IPS-15b (cell line): Measurements from ENCODE around the gene CADM2.

ENCODE experiments used
- H3K27me3 ChIP-seq: one replicate; pipeline ENCODE4 v1.6.1; 2013; ENCODE audit warnings: low read length; ENCODE audit not compliant: control insufficient read depth, insufficient read depth
- H3K36me3 ChIP-seq: one replicate; pipeline ENCODE4 v1.6.1; 2013; ENCODE audit warnings: low read length; ENCODE audit not compliant: control insufficient read depth, insufficient read depth
- H3K4me1 ChIP-seq: one replicate; pipeline ENCODE4 v1.6.1; 2013; ENCODE audit warnings: mild to moderate bottlenecking, low read length; ENCODE audit not compliant: control insufficient read depth, insufficient read depth
- H3K4me3 ChIP-seq: one replicate; pipeline ENCODE4 v1.5.1; 2013; ENCODE audit warnings: low read depth, low read length
- H3K9ac ChIP-seq: one replicate; pipeline ENCODE4 v1.6.1; 2013; ENCODE audit warnings: low read depth, mild to moderate bottlenecking, low read length
- H3K9me3 ChIP-seq: one replicate; pipeline ENCODE4 v1.6.1; 2013; ENCODE audit warnings: mild to moderate bottlenecking, low read length; ENCODE audit not compliant: control insufficient read depth, insufficient read depth

The CADM2 gene

DNA sequence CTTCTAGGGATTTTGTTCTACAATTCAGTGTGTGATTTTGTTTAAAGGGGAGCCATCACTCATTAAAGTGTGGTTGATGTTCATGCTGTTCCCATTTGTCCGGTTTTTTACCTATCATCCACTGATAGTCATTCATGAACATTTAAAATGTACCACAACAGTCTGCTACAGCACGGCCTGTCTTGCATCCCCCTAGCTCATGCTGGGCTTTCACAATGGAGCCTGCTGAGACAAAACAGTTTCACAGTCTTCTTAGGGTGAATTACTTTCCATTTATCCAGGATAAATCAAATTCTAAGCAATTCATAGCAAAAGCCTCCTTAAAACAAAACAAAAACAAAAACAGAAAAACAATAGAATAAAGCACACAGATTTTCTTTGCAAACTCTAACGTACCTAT is 627.2 kb downstream of the CADM2 start:
- H3K9ac ChIP-seq = no peak overlapping the region
- no peak overlapping the region for H3K4me3 ChIP-seq
- H3K36me3 ChIP-seq = no peaks in the 10 kb centered on the region
- no peaks in the 10 kb centered on the region for H3K9me3 ChIP-seq
- H3K27me3 ChIP-seq = no peaks in the 10 kb centered on the region
- no peaks in the 10 kb centered on the region for H3K4me1 ChIP-seq

DNA sequence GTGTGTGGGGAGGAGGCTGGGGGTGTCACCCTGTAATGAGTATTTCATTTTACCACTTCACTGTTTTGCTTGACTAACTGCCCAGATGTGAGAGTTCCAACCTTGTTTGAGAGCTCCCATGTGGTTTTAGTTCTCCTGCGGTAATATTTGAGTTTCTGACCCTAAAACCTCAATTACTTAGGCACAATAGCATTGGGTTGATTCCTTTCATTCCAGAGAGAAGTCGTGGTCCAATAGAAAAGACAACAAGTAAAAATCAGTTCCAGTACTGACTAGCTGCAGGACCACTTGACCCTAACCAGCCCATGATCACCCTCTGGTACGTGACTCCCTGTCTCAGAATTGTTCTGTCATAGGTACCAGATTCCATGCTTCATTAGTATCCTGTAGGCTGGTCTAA is 630.4 kb downstream of the CADM2 start:
- no peaks in the 10 kb centered on the region for H3K27me3 ChIP-seq

DNA sequence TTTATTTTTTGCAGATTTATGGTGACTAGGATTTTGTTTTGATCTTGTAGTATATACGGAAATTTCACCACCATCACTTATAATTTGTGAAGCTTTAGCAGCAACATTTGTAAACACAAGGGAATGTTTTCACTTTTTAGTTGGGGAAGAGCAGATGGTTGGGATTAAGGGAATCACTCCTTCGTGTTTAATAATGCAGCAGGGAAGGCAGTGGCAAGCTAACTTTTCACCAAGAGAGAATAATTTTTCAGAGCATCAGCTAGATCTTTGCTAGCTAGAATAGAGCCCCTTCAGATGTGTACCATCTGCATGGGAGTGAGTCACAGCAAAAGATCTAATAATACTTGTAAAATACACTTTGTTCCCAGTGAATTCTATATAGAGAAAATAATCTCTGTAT is 632.7 kb downstream of the CADM2 start:
- H3K27me3 ChIP-seq = no peaks in the 10 kb centered on the region
- H3K9me3 ChIP-seq = no peaks in the 10 kb centered on the region
- H3K4me3 ChIP-seq = no peak overlapping the region
- H3K36me3 ChIP-seq = no peaks in the 10 kb centered on the region
- H3K4me1 ChIP-seq = no peaks in the 10 kb centered on the region
- H3K9ac ChIP-seq = no peak overlapping the region

More for the DNA sequence above, 630.4 kb downstream of the CADM2 start:
- no peaks in the 10 kb centered on the region for H3K9me3 ChIP-seq
- no peak overlapping the region for H3K9ac ChIP-seq
- H3K4me3 ChIP-seq = no peak overlapping the region
- H3K4me1 ChIP-seq = no peaks in the 10 kb centered on the region
- H3K36me3 ChIP-seq = no peaks in the 10 kb centered on the region

DNA sequence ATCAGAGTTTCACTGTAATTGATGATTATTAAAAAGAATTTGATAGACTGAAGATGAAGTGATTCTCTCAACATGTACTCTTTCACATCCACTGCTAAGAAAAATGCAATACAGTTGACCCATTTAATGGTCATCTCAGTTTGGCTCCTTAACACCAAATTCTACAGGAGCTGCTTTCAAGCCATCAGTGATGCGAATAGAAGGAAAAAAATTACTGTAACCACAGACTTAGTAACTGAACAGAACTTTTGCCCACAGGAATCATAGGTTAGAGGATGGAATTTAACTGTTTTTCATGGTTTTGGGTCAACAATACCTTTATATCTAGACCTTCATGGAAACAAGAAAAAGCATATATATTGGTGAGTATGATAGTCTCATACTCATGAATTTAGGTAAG is 633.5 kb downstream of the CADM2 start:
- no peak overlapping the region for H3K9ac ChIP-seq
- H3K36me3 ChIP-seq = no peaks in the 10 kb centered on the region
- no peaks in the 10 kb centered on the region for H3K27me3 ChIP-seq
- H3K4me3 ChIP-seq = no peak overlapping the region
- no peaks in the 10 kb centered on the region for H3K9me3 ChIP-seq
- no peaks in the 10 kb centered on the region for H3K4me1 ChIP-seq

DNA sequence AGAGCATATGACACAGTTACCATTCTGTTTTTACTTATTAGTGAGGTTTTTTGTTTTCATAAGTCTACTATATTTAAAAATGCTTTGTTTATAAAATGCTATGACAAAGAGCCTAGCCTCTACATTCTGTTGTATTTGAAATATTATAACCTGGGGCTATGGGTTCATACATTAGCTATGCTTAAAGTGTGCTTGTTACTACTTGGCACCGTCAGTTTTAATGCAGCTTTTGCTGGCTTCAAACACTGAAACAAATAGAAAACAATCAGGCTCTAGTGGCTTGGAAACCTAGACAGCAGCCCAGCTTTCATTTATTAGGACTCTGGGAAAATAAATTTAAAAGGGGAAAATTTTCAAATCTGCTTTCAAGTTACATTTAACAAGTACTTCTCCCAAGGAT is 635.9 kb downstream of the CADM2 start:
- no peaks in the 10 kb centered on the region for H3K9me3 ChIP-seq
- H3K4me3 ChIP-seq = no peak overlapping the region
- no peak overlapping the region for H3K9ac ChIP-seq
- no peaks in the 10 kb centered on the region for H3K27me3 ChIP-seq
- H3K4me1 ChIP-seq = no peaks in the 10 kb centered on the region
- no peaks in the 10 kb centered on the region for H3K36me3 ChIP-seq

DNA sequence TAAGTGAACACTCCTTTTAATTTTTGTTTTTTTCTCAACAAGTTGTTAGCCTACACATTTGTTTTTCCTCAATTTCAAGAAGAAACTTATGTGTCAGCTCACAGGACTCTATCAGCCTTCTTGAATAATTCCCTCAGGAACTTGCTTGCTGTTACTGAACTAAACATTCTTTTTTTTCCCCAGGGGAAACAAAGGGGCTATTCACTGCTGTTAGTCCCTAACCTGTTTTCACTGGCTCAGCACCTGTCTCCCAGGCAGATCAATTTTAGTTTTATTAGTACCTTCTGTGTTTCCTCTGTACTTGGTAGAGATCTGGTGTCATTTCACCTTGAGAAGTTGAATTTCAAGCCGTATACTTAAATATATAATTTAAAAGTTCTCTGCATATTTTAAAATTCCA is 644.6 kb downstream of the CADM2 start:
- no peak overlapping the region for H3K9ac ChIP-seq
- H3K36me3 ChIP-seq = no peaks in the 10 kb centered on the region
- no peak overlapping the region for H3K4me3 ChIP-seq
- no peaks in the 10 kb centered on the region for H3K27me3 ChIP-seq
- H3K9me3 ChIP-seq = no peaks in the 10 kb centered on the region
- no peaks in the 10 kb centered on the region for H3K4me1 ChIP-seq

DNA sequence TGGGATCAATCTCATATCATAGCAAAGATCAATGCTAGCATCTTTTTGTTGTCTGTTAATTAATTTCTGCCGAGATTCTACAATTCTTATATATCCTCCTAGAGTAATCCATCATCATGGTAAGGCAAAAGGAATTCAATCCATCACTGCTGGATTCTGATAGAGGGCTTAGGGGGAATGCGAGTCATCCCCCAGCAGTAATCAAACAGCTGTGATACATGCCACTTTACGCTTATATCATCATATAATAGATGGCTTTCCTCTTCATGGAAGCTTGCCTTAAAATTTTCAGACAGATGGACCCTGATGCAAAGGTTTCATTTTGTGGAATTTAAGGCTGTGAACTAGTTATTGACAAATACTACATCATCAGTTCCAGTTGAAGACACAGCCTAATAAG is 645.9 kb downstream of the CADM2 start:
- Histone ChIP-seq H3K36me3 (no peaks in the 10 kb centered on the region), H3K27me3 (no peaks in the 10 kb centered on the region), H3K4me1 (no peaks in the 10 kb centered on the region), H3K9me3 (no peaks in the 10 kb centered on the region), H3K4me3 (no peak overlapping the region), H3K9ac (no peak overlapping the region)

DNA sequence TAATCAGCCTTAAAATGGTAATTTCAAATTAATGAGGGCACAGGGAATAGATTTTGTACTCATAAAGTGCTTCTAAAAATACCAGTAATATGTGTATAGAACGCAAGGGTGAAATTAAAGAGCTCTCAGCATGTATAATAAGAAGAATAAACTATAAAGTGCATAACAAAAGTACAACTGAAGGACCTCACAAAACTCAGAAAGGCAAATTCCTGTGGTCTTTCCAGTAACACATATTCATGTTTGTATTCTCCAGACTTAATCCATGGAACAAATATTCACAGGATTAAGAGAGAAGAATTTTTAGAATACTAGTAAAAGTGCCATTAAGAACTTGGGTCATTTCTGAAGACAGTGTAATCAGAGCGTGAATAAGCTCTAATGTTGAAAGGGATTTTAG is 646.3 kb downstream of the CADM2 start:
- no peak overlapping the region for H3K4me3 ChIP-seq
- H3K9me3 ChIP-seq = no peaks in the 10 kb centered on the region
- H3K9ac ChIP-seq = no peak overlapping the region
- H3K27me3 ChIP-seq = no peaks in the 10 kb centered on the region
- no peaks in the 10 kb centered on the region for H3K4me1 ChIP-seq
- H3K36me3 ChIP-seq = no peaks in the 10 kb centered on the region

DNA sequence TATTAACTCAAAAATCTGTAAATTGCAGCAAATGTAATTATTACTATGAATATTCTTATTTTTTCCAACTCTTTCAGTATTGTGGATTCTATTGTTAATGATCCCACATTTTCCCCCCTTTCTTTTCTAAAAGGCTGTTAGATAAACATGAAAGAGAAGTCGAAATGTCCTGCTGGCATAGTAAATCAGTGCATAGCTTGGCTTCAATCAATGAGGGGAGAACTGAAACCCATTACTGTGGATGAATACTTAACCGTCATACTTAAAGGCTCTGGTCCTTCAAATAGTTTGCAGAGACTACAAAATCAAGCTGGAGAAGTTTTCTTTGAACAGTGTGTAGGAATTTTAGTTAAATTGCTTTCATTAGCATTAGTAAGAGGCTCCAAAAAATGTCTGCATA is 667.9 kb downstream of the CADM2 start:
- no peak overlapping the region for H3K4me3 ChIP-seq
- H3K36me3 ChIP-seq = no peaks in the 10 kb centered on the region
- H3K9me3 ChIP-seq = no peaks in the 10 kb centered on the region
- H3K4me1 ChIP-seq = peaks cover 3% of the 10 kb centered on the region
- H3K9ac ChIP-seq = no peak overlapping the region
- H3K27me3 ChIP-seq = no peaks in the 10 kb centered on the region

DNA sequence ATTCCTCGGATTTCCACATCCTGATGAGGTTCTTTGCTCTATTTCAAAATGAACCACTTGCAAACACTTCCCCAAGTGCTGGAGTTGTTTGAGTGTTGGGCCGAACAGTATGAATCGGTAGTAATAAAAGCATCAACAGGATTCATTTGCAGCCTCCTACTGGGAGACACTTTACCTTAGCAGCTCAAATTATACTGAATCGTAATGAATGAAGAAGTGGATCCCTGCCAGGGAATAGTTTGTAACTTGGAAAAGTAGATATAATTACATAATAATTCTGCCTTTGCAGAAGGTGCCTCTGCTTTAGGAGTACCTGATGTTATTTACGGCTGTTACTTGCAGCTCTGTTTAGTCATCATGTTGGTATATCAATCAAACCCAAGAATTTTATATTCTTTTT is 669.1 kb downstream of the CADM2 start:
- Histone ChIP-seq H3K4me1 (peaks cover 3% of the 10 kb centered on the region), H3K9me3 (no peaks in the 10 kb centered on the region), H3K36me3 (no peaks in the 10 kb centered on the region), H3K27me3 (no peaks in the 10 kb centered on the region), H3K9ac (no peak overlapping the region), H3K4me3 (no peak overlapping the region)

DNA sequence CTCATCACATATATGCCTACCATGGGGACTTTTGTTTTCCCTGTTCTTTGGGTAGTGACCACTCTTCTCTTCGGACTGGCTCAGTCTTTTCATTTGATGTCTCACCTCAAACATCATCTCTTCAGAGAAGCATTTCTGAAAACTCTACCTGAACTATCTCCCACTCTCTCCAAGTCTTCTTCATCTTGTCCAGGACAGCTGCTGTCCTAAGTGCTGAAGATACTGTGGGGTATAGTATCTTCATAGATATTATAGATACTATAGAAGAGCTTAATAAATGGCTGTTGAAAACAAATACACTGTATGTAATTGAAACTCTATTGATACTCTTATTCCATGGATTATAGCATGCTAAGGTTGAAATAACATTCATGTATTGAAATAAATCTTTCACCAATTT is 672.3 kb downstream of the CADM2 start:
- Histone ChIP-seq H3K36me3 (no peaks in the 10 kb centered on the region), H3K27me3 (no peaks in the 10 kb centered on the region), H3K4me3 (no peak overlapping the region), H3K9ac (no peak overlapping the region), H3K4me1 (peaks cover 3% of the 10 kb centered on the region), H3K9me3 (no peaks in the 10 kb centered on the region)

DNA sequence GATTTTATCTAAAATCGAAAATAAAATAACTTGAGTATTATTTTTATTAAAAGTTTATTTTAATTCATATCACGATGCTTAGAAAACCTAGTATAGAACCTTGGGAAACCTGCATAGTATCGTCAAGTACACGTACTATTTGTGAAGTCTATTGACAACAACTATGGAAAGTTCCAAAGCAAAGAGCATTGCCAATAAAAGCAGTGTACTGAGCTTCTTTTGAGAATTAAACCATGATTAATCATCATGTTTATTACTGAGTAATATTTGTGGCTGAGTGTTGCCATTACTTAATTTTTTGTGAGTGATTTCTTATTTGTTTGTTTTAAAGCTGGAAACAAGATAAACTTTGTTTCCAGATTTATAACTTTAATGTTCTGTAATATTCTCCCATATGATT is 674.1 kb downstream of the CADM2 start:
- no peaks in the 10 kb centered on the region for H3K9me3 ChIP-seq
- H3K36me3 ChIP-seq = no peaks in the 10 kb centered on the region
- H3K9ac ChIP-seq = no peak overlapping the region
- no peaks in the 10 kb centered on the region for H3K27me3 ChIP-seq
- no peaks in the 10 kb centered on the region for H3K4me1 ChIP-seq
- H3K4me3 ChIP-seq = no peak overlapping the region

DNA sequence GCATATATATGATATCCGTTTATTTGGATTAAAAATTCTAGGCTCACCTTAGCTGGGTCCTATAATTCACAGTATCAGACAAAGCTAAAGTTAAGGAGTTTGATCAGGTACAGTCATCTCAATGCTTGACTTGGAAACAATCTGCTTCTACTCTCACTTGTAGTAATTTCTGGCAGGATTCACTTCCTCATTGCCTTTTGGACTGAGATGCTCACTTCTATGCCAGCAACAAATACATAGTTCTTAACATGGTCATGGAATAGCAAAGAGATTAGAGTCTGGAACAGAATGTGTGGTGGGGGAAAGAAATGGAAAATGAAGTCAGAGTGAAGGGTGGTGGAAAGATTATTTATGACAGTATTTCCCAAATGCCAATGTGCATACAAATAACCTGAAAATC is 693.6 kb downstream of the CADM2 start:
- Histone ChIP-seq H3K4me1 (no peaks in the 10 kb centered on the region), H3K4me3 (no peak overlapping the region), H3K9ac (no peak overlapping the region), H3K27me3 (no peaks in the 10 kb centered on the region), H3K36me3 (no peaks in the 10 kb centered on the region), H3K9me3 (no peaks in the 10 kb centered on the region)
